ENCODE results near the gene MAP4. TPM values are rescaled to one million over a fixed set of nuclear protein-coding genes. Genes with fewer than 3 reads are reported as not detected.

MAP4 gene
- total RNA-seq, 1 experiment from 2014 or later = 140 TPM

- Histone ChIP-seq H3K9me3 (ENCODE audit: control insufficient read depth, low read depth, low read length) (no peaks in the 10 kb centered on the region), H2BK5ac (ENCODE audit: insufficient read length, low read length) (no peak overlapping the region), H4K8ac (replicated peaks; ENCODE audit: insufficient read length, low read depth, low read length) (no peak overlapping the region), H2AFZ (ENCODE audit: low read length) (no peak overlapping the region), H3K27me3 (ENCODE audit: insufficient read depth, low read length) (no peaks in the 10 kb centered on the region), H2BK15ac (ENCODE audit: low read depth, low read length) (no peak overlapping the region), H2BK20ac (ENCODE audit: low read depth, low read length, poor library complexity, severe bottlenecking) (no peak overlapping the region), H3K14ac (ENCODE audit: insufficient read depth, low read length) (no peak overlapping the region), H2BK12ac (ENCODE audit: insufficient read length, low read depth, low read length) (no peak overlapping the region), H3K79me1 (ENCODE audit: insufficient read depth, low read depth, low read length, poor library complexity, severe bottlenecking) (no peaks in the 10 kb centered on the region), H3K18ac (ENCODE audit: insufficient read length, low read depth, low read length) (no peak overlapping the region), H3K27ac (ENCODE audit: insufficient read length, low read depth, low read length) (no peak overlapping the region), H2BK120ac (ENCODE audit: low read depth, low read length, poor library complexity, severe bottlenecking) (no peak overlapping the region), H3K4ac (ENCODE audit: low read depth, low read length) (no peak overlapping the region), H3K4me1 (ENCODE audit: insufficient read depth, low read length) (no peaks in the 10 kb centered on the region), H3K79me2 (ENCODE audit: insufficient read depth, low read length) (no peaks in the 10 kb centered on the region), H4K5ac (ENCODE audit: insufficient read length, low read depth, low read length) (no peak overlapping the region), H3K23me2 (ENCODE audit: insufficient read length, low read depth, low read length, poor library complexity, severe bottlenecking) (no peaks in the 10 kb centered on the region), H3K9ac (ENCODE audit: extremely low read depth, insufficient read length, low read length) (no peak overlapping the region), H3K4me2 (ENCODE audit: insufficient read depth, insufficient read length, low read length) (no peak overlapping the region), H3K23ac (ENCODE audit: insufficient read length, low read depth, low read length) (no peak overlapping the region), H3T11ph (ENCODE audit: low read length) (no peak overlapping the region), H3K56ac (ENCODE audit: insufficient read length, low read depth, low read length) (no peak overlapping the region), H4K91ac (ENCODE audit: insufficient read length, low read depth, low read length) (no peak overlapping the region), H4K20me1 (ENCODE audit: control insufficient read depth, insufficient read depth, insufficient read length) (peaks cover 2% of the 10 kb centered on the region), H2AK5ac (ENCODE audit: insufficient read length, low read length) (no peak overlapping the region)
- H3K4me1 Mint-ChIP-seq = 0 out of 4 replicates have a peak, but pooled peaks cover 0 to 3% of the 10 kb centered on the region in 2 experiments
- WGBS (ENCODE audit: extremely low coverage, insufficient read length, low lambda C conversion rate) = no CpG with 5 or more reads among the region's 36 CpGs
- H3K9me3 Mint-ChIP-seq = no peaks in the 10 kb centered on the region
- no peak overlapping the region for H3K4me3 Mint-ChIP-seq
- no peak for DNase-seq
- peak overlapping the region; percentile 75 to 93 (median 82); a peak in 4 of 7 replicates for H3K27ac Mint-ChIP-seq
- no peaks in the 10 kb centered on the region for H3K27me3 Mint-ChIP-seq (ENCODE audit: low read depth)
- peaks cover 40 to 84% (median 78%) of the 10 kb centered on the region in 3 experiments for H3K36me3 Mint-ChIP-seq (ENCODE audit: insufficient read depth in 1 of 3, low read depth in 3 of 3)
- TF ChIP-seq CTCF (conservative IDR thresholded peaks at IDR 0.05) = peak; percentile 22; the same call in 2 of the 3 replicates
Measured at GRCh38 chr3:47852604-47853602, 163.3 kb downstream of the MAP4 start.

Data from H9 (cell line).